Fibroblast of the aortic adventitia (primary cell): ENCODE data around the gene CYP4F3. TPM values are rescaled to one million over a fixed set of nuclear protein-coding genes. Genes with fewer than 3 reads are reported as not detected.

ENCODE experiments used
- DNase-seq: peaks from one replicate; pipeline ENCODE4 v3.0.0-alpha.2; 2010; ENCODE audit warnings: low read depth
- H3K4me3 ChIP-seq: 2 replicates; pipeline ENCODE4 v1.5.1; 2011; ENCODE audit warnings: low read depth, mild to moderate bottlenecking, control low read depth, low read length, moderate library complexity
- total RNA-seq: library from RNA; depleted of rRNA; stranded (reverse); fragments of >200 nt; gene quantifications from 2 replicates; pipeline ENCODE4 v1.2.3, GENCODE V29; 2012; ENCODE audit warnings: low replicate concordance
- TF ChIP-seq, protein P1 (sequence below): IDR thresholded peaks from 2 replicates; pipeline ENCODE4 v1.5.1; 2011; ENCODE audit warnings: mild to moderate bottlenecking, low read length, control low read depth, inconsistent platforms; ENCODE audit not compliant: insufficient read depth

CYP4F3 gene
- total RNA-seq, 1 donor: not detected

DNA sequence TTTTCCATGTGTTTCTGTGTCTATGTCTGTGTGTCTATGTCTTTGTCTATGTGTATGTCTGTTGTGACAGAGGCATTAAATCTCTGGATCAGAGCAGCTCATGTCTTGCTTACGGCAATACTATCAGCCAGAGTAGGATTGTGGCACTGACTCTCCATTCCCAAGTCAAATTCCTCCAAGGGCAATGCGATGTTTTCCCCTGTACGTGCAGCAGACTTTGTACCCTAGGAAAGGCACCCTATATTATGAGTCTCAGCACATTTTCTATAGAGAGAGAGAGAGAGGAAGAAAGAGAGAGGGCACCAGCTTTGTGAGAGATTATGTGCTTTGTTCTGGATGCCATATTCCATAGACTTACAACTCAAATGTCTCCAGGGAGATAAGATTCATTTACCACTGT lies 11.1 kb downstream of the CYP4F3 start:
- TF ChIP-seq, protein P1, sequence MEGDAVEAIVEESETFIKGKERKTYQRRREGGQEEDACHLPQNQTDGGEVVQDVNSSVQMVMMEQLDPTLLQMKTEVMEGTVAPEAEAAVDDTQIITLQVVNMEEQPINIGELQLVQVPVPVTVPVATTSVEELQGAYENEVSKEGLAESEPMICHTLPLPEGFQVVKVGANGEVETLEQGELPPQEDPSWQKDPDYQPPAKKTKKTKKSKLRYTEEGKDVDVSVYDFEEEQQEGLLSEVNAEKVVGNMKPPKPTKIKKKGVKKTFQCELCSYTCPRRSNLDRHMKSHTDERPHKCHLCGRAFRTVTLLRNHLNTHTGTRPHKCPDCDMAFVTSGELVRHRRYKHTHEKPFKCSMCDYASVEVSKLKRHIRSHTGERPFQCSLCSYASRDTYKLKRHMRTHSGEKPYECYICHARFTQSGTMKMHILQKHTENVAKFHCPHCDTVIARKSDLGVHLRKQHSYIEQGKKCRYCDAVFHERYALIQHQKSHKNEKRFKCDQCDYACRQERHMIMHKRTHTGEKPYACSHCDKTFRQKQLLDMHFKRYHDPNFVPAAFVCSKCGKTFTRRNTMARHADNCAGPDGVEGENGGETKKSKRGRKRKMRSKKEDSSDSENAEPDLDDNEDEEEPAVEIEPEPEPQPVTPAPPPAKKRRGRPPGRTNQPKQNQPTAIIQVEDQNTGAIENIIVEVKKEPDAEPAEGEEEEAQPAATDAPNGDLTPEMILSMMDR: no peak
- DNase-seq: no peak
- H3K4me3 ChIP-seq: no peak overlapping the region

GRCh38 chr19:15652559-15653278 lies 12.0 kb downstream of the CYP4F3 start:
- no peak overlapping the region for H3K4me3 ChIP-seq
- TF ChIP-seq, protein P1: no peak
- DNase-seq: no peak

DNA sequence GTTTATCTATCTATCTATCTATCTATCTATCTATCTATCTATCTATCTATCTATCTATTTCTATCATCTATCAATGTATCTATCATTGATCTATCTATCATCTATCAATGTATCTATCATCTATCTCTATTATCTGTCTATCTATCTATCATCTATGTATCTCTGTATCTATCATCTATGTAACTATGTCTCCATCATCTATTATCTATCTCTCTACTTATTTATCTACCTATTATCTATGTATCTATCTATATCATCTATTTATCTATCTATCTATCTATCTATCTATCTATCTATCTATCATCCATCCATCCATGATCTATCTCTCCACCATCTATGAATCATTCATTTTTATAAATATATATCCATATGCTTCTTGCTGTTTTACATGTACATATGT lies 15.8 kb downstream of the CYP4F3 start:
- TF ChIP-seq, protein P1: no peak
- DNase-seq: no peak
- H3K4me3 ChIP-seq: no peak overlapping the region

- TF ChIP-seq, protein P1: no peak
- H3K4me3 ChIP-seq: no peak overlapping the region
- no peak for DNase-seq
Measured at GRCh38 chr19:15663247-15663646, 22.6 kb downstream of the CYP4F3 start.

DNA sequence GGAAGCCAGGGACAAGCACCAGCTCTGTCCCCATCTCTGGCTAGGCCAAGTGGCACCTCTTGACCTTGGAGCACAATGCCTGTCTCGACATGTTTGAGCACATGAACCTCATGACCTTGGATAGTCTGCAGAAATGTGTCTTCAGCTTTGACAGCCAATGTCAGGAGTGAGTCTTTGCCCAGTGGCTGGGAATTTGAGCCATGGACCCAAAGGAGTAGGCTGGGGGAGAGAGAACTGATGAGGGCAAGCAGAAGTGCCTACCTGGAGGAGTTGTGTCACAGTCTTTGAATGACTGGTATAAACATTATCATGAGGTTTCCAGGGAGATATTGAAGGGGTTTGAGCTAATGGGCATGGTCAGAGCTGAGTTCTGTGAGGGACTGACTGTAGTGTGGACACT lies 25.5 kb downstream of the CYP4F3 start:
- no peak overlapping the region for H3K4me3 ChIP-seq
- no peak for DNase-seq
- TF ChIP-seq, protein P1: no peak

- DNase-seq: no peak
- TF ChIP-seq, protein P1: no peak
Measured at GRCh38 chr19:15666883-15667282, 26.2 kb downstream of the CYP4F3 start.

DNA sequence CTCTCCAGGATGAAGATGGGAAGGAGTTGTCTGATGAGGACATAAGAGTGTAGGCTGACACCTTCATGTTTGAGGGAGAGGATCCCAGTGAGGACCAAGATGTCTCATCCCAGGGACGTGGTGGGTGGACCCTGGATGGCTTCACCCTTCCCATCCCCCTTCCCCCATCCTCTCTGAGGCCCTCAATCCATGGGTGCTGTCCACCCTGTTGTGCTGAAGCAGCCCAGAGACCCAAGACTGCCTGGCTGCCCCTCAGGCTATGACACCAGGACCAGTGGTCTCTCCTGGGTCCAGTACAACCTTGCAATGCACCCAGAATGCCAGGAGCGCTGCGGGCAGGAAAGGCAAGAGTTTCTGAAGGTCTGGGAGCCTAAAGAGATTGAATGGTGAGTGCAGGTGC lies 28.7 kb downstream of the CYP4F3 start:
- TF ChIP-seq, protein P1: no peak
- no peak overlapping the region for H3K4me3 ChIP-seq
- no peak for DNase-seq

More at GRCh38 chr19:15666883-15667282, 26.2 kb downstream of the CYP4F3 start:
- no peak overlapping the region for H3K4me3 ChIP-seq
